Vagina (tissue), 2 donors: ENCODE measurements around the gene RSPH3. TPM values are rescaled to one million over a fixed set of nuclear protein-coding genes. Genes with fewer than 3 reads are reported as not detected.

ENCODE experiments used
- DNase-seq, 2 donors: peaks; one replicate each; pipeline ENCODE4 v3.0.0-alpha.2; 2017; ENCODE audit errors: extremely low spot score in 2 of 2
- H3K27ac ChIP-seq: fragments of 200-600 bp; sonication (generic); one replicate; pipeline ENCODE4 v1.5.1; 2019
- H3K27me3 ChIP-seq: fragments of 200-600 bp; sonication (generic); one replicate; pipeline ENCODE4 v1.5.1; 2019
- H3K36me3 ChIP-seq, 2 donors: fragments of 200-600 bp; sonication (generic); one replicate each; pipeline ENCODE4 v1.5.1; 2017 to 2019
- H3K4me1 ChIP-seq: fragments of 200-600 bp; sonication (generic); one replicate; pipeline ENCODE4 v1.5.1; 2019
- H3K4me3 ChIP-seq, 2 donors: fragments of 200-600 bp; sonication (generic); 1 replicate in 1 of 2; 2 replicates in 1 of 2; pipeline ENCODE4 v1.5.1; 2016 to 2019
- H3K9me3 ChIP-seq: fragments of 200-600 bp; sonication (generic); one replicate; pipeline ENCODE4 v1.5.1; 2019
- CTCF ChIP-seq, 3 experiments: fragments of 450-650 bp in 2 of 3; fragments of 200-600 bp in 1 of 3; sonication (generic) in 1 of 3; IDR thresholded peaks; one replicate each; pipeline ENCODE4 v1.5.1; 2017 to 2019; ENCODE audit warnings: antibody characterized with exemption in 3 of 3, mild to moderate bottlenecking in 2 of 3, moderate library complexity in 2 of 3
- POLR2A ChIP-seq, 2 donors: fragments of 450-650 bp; IDR thresholded peaks; one replicate each; pipeline ENCODE4 v1.6.1; 2017; ENCODE audit warnings: antibody characterized with exemption in 2 of 2, mild to moderate bottlenecking in 2 of 2, moderate library complexity in 2 of 2
- POLR2AphosphoS5 ChIP-seq, 2 donors: sonication (generic); formaldehyde crosslinking; IDR thresholded peaks; one replicate each; pipeline ENCODE4 v1.9.0; 2017; ENCODE audit warnings: antibody characterized with exemption in 2 of 2, mild to moderate bottlenecking in 2 of 2, low read depth in 1 of 2; ENCODE audit not compliant: insufficient read depth in 1 of 2
- intact Hi-C: fragments of 100-400 bp; cut with DNase I; formaldehyde crosslinking; loops from one replicate; pipeline ENCODE4 v1.15.1; 2023
- total RNA-seq: library from RNA; depleted of rRNA; stranded (reverse); fragments of >200 nt; gene quantifications from one replicate; pipeline ENCODE4 v1.2.3, GENCODE V29; 2016

RSPH3 gene
- total RNA-seq, 1 donor from 2014 or later: 14.5 TPM

- intact Hi-C loops: no loop called here
- DNase-seq: no peak
- no peaks in the 10 kb centered on the region for H3K9me3 ChIP-seq
- H3K4me3 ChIP-seq: no peak overlapping the region
- TF ChIP-seq CTCF (IDR thresholded peaks at IDR 0.05) (no peak), POLR2A (IDR thresholded peaks at IDR 0.05) (no peak), POLR2AphosphoS5 (IDR thresholded peaks at IDR 0.05; ENCODE audit: insufficient read depth in 1 of 2, low read depth in 1 of 2) (no peak)
- H3K27me3 ChIP-seq: no peaks in the 10 kb centered on the region
- no peaks in the 10 kb centered on the region for H3K4me1 ChIP-seq
- peaks cover 0 to 22% of the 10 kb centered on the region in 2 donors for H3K36me3 ChIP-seq
- no peak overlapping the region for H3K27ac ChIP-seq
Observed at GRCh38 chr6:158977382-158977781, 22.6 kb downstream of the RSPH3 start.

GRCh38 chr6:158972241-158973233 lies 27.5 kb downstream of the RSPH3 start:
- intact Hi-C loops: no loop called here
- Histone ChIP-seq H3K36me3 (peaks cover 0 to 14% of the 10 kb centered on the region in 2 donors), H3K4me1 (no peaks in the 10 kb centered on the region), H3K9me3 (peaks cover 3% of the 10 kb centered on the region), H3K4me3 (no peak overlapping the region), H3K27ac (peak overlapping the region; percentile 8), H3K27me3 (no peaks in the 10 kb centered on the region)
- no peak for DNase-seq
- TF ChIP-seq POLR2AphosphoS5 (IDR thresholded peaks at IDR 0.05; ENCODE audit: insufficient read depth in 1 of 2, low read depth in 1 of 2): no peak
- no peak for TF ChIP-seq POLR2A (IDR thresholded peaks at IDR 0.05)
- TF ChIP-seq CTCF (IDR thresholded peaks at IDR 0.05): peak in 2 of 3 experiments; percentile 20 to 58

GRCh38 chr6:158970640-158971275 lies 29.2 kb downstream of the RSPH3 start:
- H3K27ac ChIP-seq: no peak overlapping the region
- H3K4me1 ChIP-seq: no peaks in the 10 kb centered on the region
- DNase-seq: no peak
- TF ChIP-seq POLR2A (IDR thresholded peaks at IDR 0.05): no peak
- no peak for TF ChIP-seq POLR2AphosphoS5 (IDR thresholded peaks at IDR 0.05; ENCODE audit: insufficient read depth in 1 of 2, low read depth in 1 of 2)
- TF ChIP-seq CTCF (IDR thresholded peaks at IDR 0.05): no peak
- H3K27me3 ChIP-seq: no peaks in the 10 kb centered on the region
- peaks cover 0 to 7% of the 10 kb centered on the region in 2 donors for H3K36me3 ChIP-seq
- H3K9me3 ChIP-seq: peaks cover 3% of the 10 kb centered on the region
- no peak overlapping the region for H3K4me3 ChIP-seq
- intact Hi-C loops: no loop called here

- TF ChIP-seq POLR2A (IDR thresholded peaks at IDR 0.05) (no peak), CTCF (IDR thresholded peaks at IDR 0.05) (no peak), POLR2AphosphoS5 (IDR thresholded peaks at IDR 0.05; ENCODE audit: insufficient read depth in 1 of 2, low read depth in 1 of 2) (no peak)
- Histone ChIP-seq H3K9me3 (peaks cover 3% of the 10 kb centered on the region), H3K36me3 (no peaks in the 10 kb centered on the region), H3K27me3 (no peaks in the 10 kb centered on the region), H3K4me1 (no peaks in the 10 kb centered on the region), H3K4me3 (no peak overlapping the region), H3K27ac (no peak overlapping the region)
- DNase-seq: no peak
- intact Hi-C loops: no loop called here
Observed at GRCh38 chr6:158969148-158969547, 30.9 kb downstream of the RSPH3 start.
